Astrocyte of the cerebellum (primary cell): Measurements from ENCODE around the gene PLXND1.

ENCODE experiments used
- DNase-seq: peaks from one replicate; pipeline ENCODE4 v3.0.0-alpha.2; 2011; ENCODE audit warnings: low read depth
- H3K4me3 ChIP-seq: 2 replicates; pipeline ENCODE4 v1.5.1; 2011; ENCODE audit warnings: mild to moderate bottlenecking, low read depth, low read length, moderate library complexity
- CTCF ChIP-seq: IDR thresholded peaks from 2 replicates; pipeline ENCODE4 v1.5.1; 2012; ENCODE audit warnings: low read length, low read depth, moderate library complexity, mild to moderate bottlenecking; ENCODE audit errors: missing control alignments
- in situ Hi-C: cut with HindIII; loops from 2 replicates; pipeline ENCODE4 v1.10.0; 2017; ENCODE audit warnings: low sequenced_read_pairs

Gene PLXND1

GRCh38 chr3:129530821-129531220 is 75.7 kb downstream of the PLXND1 start:
- TF ChIP-seq CTCF, result no peak
- no peak overlapping the region for H3K4me3 ChIP-seq
- no peak for DNase-seq
- in situ Hi-C loops, result no loop called here

- TF ChIP-seq CTCF, result no peak
- peak; percentile 54 for DNase-seq
Observed at GRCh38 chr3:129530251-129530791, 76.2 kb downstream of the PLXND1 start.

DNA sequence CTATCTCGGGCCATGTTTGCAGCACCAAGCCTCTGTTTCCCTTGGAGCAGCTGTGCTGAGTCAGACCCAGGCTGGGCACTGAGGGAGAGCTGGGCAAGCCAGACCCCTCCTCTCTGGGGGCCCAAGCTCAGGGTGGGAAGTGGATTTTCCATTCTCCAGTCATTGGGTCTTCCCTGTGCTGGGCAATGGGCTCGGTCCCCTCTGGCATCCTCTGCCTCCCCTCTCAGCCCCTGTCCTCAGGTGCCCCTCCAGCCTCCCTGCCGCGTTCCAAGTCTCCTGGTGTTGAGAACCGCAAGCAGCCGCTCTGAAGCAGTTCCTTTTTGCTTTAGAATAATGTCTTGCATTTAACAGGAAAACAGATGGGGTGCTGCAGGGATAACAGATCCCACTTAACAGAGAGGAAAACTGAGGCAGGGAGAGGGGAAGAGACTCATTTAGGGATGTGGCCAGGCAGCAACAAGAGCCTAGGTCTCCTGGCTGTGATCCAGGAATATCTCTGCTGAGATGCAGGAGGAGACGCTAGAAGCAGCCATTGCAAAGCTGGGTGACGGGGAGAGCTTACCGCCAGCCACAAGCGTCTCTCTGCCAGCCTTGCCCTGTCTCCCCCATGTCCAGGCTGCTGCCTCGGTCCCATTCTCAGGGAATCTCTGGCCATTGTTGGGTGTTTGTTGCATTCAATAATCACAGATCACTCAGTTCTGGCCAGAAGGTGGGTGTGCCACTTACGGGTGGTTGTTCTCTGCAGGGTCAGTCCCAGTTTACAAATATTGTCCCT is 76.9 kb downstream of the PLXND1 start:
- no peak for DNase-seq
- in situ Hi-C loops, result no loop called here

More at GRCh38 chr3:129530251-129530791, 76.2 kb downstream of the PLXND1 start:
- in situ Hi-C loops, result no loop called here
- no peak overlapping the region for H3K4me3 ChIP-seq

GRCh38 chr3:129528589-129529100 is 77.8 kb downstream of the PLXND1 start, which contains the start of gene RHO:
Gene RHO, plus strand, starts transcription at chr3:129528639. Its CDS starts 95 bp downstream, at chr3:129528734.
- in situ Hi-C loops, result no loop called here
- no peak within 1 kb of the TSS for H3K4me3 ChIP-seq
- DNase-seq, result no peak
- TF ChIP-seq CTCF, result no peak

More for the DNA sequence above, 76.9 kb downstream of the PLXND1 start:
- TF ChIP-seq CTCF, result no peak
- no peak overlapping the region for H3K4me3 ChIP-seq

DNA sequence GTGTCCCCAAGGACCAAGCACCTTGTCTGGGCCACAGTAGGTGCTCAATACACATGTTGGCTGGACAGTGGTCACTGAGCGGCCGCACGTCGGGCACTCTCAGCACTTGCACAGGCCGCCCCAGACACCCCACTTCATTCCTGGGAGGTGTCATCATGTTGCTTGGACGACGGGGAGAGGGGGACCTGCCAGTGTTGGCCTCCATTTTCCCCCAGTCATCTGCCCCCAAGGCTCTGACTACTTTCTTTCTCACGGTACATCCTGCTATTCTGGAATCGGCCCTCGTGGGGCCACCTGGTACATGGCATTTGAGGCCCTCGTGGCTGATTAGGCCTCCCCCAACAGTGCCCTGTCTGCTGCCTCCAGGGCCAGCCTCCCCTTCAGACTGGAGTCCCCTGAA is 79.2 kb downstream of the PLXND1 start:
- no peak overlapping the region for H3K4me3 ChIP-seq
- in situ Hi-C loops, result no loop called here
- no peak for TF ChIP-seq CTCF
- no peak for DNase-seq

- TF ChIP-seq CTCF, result no peak
- in situ Hi-C loops, result no loop called here
- no peak overlapping the region for H3K4me3 ChIP-seq
- no peak for DNase-seq
Observed at GRCh38 chr3:129526121-129526900, 80.2 kb downstream of the PLXND1 start.
